ENCODE measurements around the gene MEIOC. TPM values are rescaled to one million over a fixed set of nuclear protein-coding genes. Genes with fewer than 3 reads are reported as not detected.
"Not testable (repeated sequence)": the region's sequence is repeated elsewhere in the genome, so short reads cannot be mapped to it uniquely, and the experiment has no call there.

The MEIOC gene
- total and polyA plus RNA-seq, 2 donors (not counting 1 experiment from before 2014, with no cell fraction given) = 0.12 TPM; not detected in 1

DNA sequence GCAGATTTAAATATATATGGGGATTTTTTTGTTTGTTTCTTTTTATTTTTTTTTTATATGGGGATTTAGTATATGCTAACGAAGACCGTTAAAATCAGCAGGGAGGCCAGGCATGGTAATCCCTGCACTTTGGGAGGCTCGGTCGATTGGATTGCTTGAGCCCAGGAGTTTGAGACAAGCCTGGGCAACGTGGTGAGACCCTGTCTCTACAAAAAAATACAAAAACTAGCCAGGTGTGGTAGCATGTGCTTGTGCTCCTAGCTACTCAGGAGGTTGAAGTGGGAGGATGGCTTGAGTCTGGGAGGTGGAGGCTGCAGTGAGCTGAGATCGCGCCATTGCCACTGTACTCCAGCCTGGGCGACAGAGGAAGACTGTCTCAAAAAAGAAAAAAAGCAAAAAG is 22.3 kb upstream of the MEIOC start:
- Histone ChIP-seq H3K27ac (ENCODE audit: low read length in 2 of 2) (no peak overlapping the region), H2AFZ (ENCODE audit: insufficient read depth, low read depth, low read length, poor library complexity, severe bottlenecking) (no peak overlapping the region), H3K4me2 (replicated peaks; ENCODE audit: low read depth, low read length, poor library complexity, severe bottlenecking) (no peak overlapping the region), H4K20me1 (ENCODE audit: control insufficient read depth, insufficient read depth, low read length, poor library complexity, severe bottlenecking) (no peaks in the 10 kb centered on the region), H3K9me3 (ENCODE audit: control extremely low read depth in 1 of 3, control insufficient read depth in 2 of 3, insufficient read depth in 1 of 3, low read length in 2 of 3) (peaks cover 0 to 4% (median 0%) of the 10 kb centered on the region in 3 donors), H3K36me3 (replicated peaks in 1 of 2; ENCODE audit: control extremely low read depth in 1 of 2, control insufficient read depth in 1 of 2, extremely low read depth in 1 of 2, insufficient read depth in 2 of 2, low read length in 1 of 2) (no peaks in the 10 kb centered on the region), H3K9ac (ENCODE audit: low read length) (no peak overlapping the region), H3K79me2 (ENCODE audit: control insufficient read depth, insufficient read depth, low read length) (no peaks in the 10 kb centered on the region), H3K4me1 (ENCODE audit: control insufficient read depth in 2 of 2, insufficient read depth in 2 of 2, low read length in 2 of 2) (peaks cover 0 to 2% of the 10 kb centered on the region in 2 donors), H3K27me3 (replicated peaks in 1 of 4; ENCODE audit: control extremely low read depth in 1 of 4, control insufficient read depth in 3 of 4, insufficient read depth in 4 of 4, low read length in 3 of 4) (no peaks in the 10 kb centered on the region), H3K4me3 (ENCODE audit: control extremely low read depth in 1 of 5, extremely low read depth in 1 of 5, insufficient read depth in 1 of 5, low read depth in 2 of 5, low read length in 4 of 5) (no peak overlapping the region)
- Mint-ChIP-seq H3K27ac (no peak overlapping the region), H3K4me1 (peaks cover under 1% of the 10 kb centered on the region), H3K9me3 (ENCODE audit: insufficient read depth) (no peaks in the 10 kb centered on the region), H3K4me3 (no peak overlapping the region), H3K27me3 (peaks cover 9% of the 10 kb centered on the region)
- TF ChIP-seq, protein P1, sequence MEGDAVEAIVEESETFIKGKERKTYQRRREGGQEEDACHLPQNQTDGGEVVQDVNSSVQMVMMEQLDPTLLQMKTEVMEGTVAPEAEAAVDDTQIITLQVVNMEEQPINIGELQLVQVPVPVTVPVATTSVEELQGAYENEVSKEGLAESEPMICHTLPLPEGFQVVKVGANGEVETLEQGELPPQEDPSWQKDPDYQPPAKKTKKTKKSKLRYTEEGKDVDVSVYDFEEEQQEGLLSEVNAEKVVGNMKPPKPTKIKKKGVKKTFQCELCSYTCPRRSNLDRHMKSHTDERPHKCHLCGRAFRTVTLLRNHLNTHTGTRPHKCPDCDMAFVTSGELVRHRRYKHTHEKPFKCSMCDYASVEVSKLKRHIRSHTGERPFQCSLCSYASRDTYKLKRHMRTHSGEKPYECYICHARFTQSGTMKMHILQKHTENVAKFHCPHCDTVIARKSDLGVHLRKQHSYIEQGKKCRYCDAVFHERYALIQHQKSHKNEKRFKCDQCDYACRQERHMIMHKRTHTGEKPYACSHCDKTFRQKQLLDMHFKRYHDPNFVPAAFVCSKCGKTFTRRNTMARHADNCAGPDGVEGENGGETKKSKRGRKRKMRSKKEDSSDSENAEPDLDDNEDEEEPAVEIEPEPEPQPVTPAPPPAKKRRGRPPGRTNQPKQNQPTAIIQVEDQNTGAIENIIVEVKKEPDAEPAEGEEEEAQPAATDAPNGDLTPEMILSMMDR (IDR thresholded peaks at IDR 0.05) = no peak
- no peak for TF ChIP-seq EZH2 (IDR thresholded peaks at IDR 0.05; ENCODE audit: borderline replicate concordance, insufficient read depth, low read depth, low read length, poor library complexity, severe bottlenecking)
- CTCF ChIA-PET = interaction anchor here (0.6 to 5.7 kb wide), 2 partner anchors 59 to 101 kb away, joined by 3 to 34 read pairs; no protein-coding TSS in a partner anchor
- 82% methylated on average over 8 of the region's 8 CpGs for WGBS (ENCODE audit: insufficient coverage)
- no peak for ATAC-seq (ENCODE audit: low read depth)
- intact Hi-C loops (cut with micrococcal nuclease) = no loop called here
- POLR2A ChIA-PET = no interaction called here
- no peak for DNase-seq

DNA sequence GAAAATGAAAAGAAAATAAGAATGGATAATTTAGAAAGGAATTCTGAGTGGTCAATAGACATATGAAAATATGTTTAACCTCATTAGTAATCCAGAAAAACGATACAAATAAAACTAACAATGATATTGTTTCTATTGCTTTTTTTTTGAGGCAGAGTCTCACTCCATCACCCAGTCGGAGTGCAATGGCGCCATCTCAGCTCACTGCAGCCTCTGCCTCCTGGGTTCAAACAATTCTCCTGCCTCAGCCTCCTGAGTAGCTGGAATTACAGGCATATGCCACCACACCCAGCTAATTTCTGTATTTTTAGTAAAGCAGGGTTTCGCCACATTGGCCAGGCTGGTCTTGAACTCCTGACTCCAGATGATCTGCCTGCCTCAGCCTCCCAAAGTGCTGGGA is 21.9 kb upstream of the MEIOC start:
- 100% methylated on average over 1 of the region's 4 CpGs for WGBS (ENCODE audit: insufficient coverage)
- H4K20me1 ChIP-seq (ENCODE audit: control insufficient read depth, insufficient read depth, low read length, poor library complexity, severe bottlenecking); H2AFZ ChIP-seq (ENCODE audit: insufficient read depth, low read depth, low read length, poor library complexity, severe bottlenecking); H3K4me3 Mint-ChIP-seq; POLR2A ChIA-PET; H3K4me3 ChIP-seq (ENCODE audit: control extremely low read depth in 1 of 5, extremely low read depth in 1 of 5, insufficient read depth in 1 of 5, low read depth in 2 of 5, low read length in 4 of 5); H3K4me2 ChIP-seq (replicated peaks; ENCODE audit: low read depth, low read length, poor library complexity, severe bottlenecking); H3K9me3 ChIP-seq (ENCODE audit: control extremely low read depth in 1 of 3, control insufficient read depth in 2 of 3, insufficient read depth in 1 of 3, low read length in 2 of 3); H3K9ac ChIP-seq (ENCODE audit: low read length); intact Hi-C loops (cut with micrococcal nuclease); H3K9me3 Mint-ChIP-seq (ENCODE audit: insufficient read depth); H3K27me3 ChIP-seq (replicated peaks in 1 of 4; ENCODE audit: control extremely low read depth in 1 of 4, control insufficient read depth in 3 of 4, insufficient read depth in 4 of 4, low read length in 3 of 4); H3K4me1 Mint-ChIP-seq; H3K27ac ChIP-seq (ENCODE audit: low read length in 2 of 2); H3K27me3 Mint-ChIP-seq; ATAC-seq (ENCODE audit: low read depth); H3K36me3 ChIP-seq (replicated peaks in 1 of 2; ENCODE audit: control extremely low read depth in 1 of 2, control insufficient read depth in 1 of 2, extremely low read depth in 1 of 2, insufficient read depth in 2 of 2, low read length in 1 of 2); DNase-seq; H3K4me1 ChIP-seq (ENCODE audit: control insufficient read depth in 2 of 2, insufficient read depth in 2 of 2, low read length in 2 of 2); H3K79me2 ChIP-seq (ENCODE audit: control insufficient read depth, insufficient read depth, low read length); H3K27ac Mint-ChIP-seq: not testable (repeated sequence)
- CTCF ChIA-PET = interaction anchor here (0.6 to 5.7 kb wide), 2 partner anchors 59 to 101 kb away, joined by 3 to 34 read pairs; no protein-coding TSS in a partner anchor

Measured in B cell (primary cell).